K562 (cell line): Measurements from ENCODE around the gene SV2A. TPM values are rescaled to one million over a fixed set of nuclear protein-coding genes. Genes with fewer than 3 reads are reported as not detected.

ENCODE experiments used
- ATAC-seq: fragments of 200-7000 bp; cut with Tn5 transposase; 3 replicates; pipeline ENCODE4 v1.9.1; 2020; ENCODE audit warnings: moderate library complexity
- BruUV-seq: library from RNA; stranded (reverse); fragments of 400-500 nt; replicated peaks from 2 replicates; lab custom pipeline; 2021; lab: Mats Ljungman, UMichigan
- CTCF ChIA-PET: fragments of 300-600 bp; formaldehyde crosslinking; extraction: SDS; loops from one replicate; lab custom pipeline; 2021; ENCODE audit warnings: low intra/inter-chr PET ratio; lab: Yijun Ruan, JAX
- POLR2A ChIA-PET: fragments of 300-600, 350-650 bp; sonication (Branson Sonifier 250); formaldehyde crosslinking; extraction: SDS; loops from one replicate; lab custom pipeline; 2021; ENCODE audit warnings: antibody characterized with exemption, inconsistent platforms; lab: Yijun Ruan, JAX
- DNase-seq, 4 experiments: peaks; one replicate each; pipeline versions ENCODE4 v3.0.0 to v3.0.0-alpha.2; 2011 to 2018; ENCODE audit warnings: low spot score in 3 of 4, mixed read lengths in 3 of 4; ENCODE audit errors: extremely low read depth in 1 of 4
- FAIRE-seq: peaks from 2 replicates; lab custom pipeline; 2011; peaks lifted over from hg19 to GRCh38; lab: Jason Lieb, UNC
- H2AFZ ChIP-seq: 2 replicates; pipeline ENCODE4 v1.6.0; 2011; ENCODE audit warnings: low read depth, low read length, control low read depth, inconsistent platforms
- H3K27ac ChIP-seq: fragments of 200-600 bp; 3 replicates; pipeline ENCODE4 v1.8.0; 2011; ENCODE audit warnings: low read depth, mild to moderate bottlenecking, control low read depth, inconsistent platforms, low read length, moderate library complexity, mixed read lengths; ENCODE audit errors: extremely low read depth
- H3K27me3 ChIP-seq, 2 experiments: fragments of 300-600 bp in 1 of 2; 2 replicates in 1 of 2; 3 replicates in 1 of 2; pipeline versions ENCODE4 v1.6.0 to v1.8.0; 2011; ENCODE audit warnings: inconsistent platforms in 2 of 2, low read length in 2 of 2, mild to moderate bottlenecking in 1 of 2, mixed read lengths in 1 of 2, moderate library complexity in 1 of 2; ENCODE audit not compliant: control insufficient read depth in 2 of 2, insufficient read depth in 2 of 2
- H3K36me3 ChIP-seq: fragments of 300-600 bp; 3 replicates; pipeline ENCODE4 v1.8.0; 2011; ENCODE audit warnings: mild to moderate bottlenecking, low read length, inconsistent platforms; ENCODE audit not compliant: control insufficient read depth, insufficient read depth
- H3K4me1 ChIP-seq, 2 experiments: fragments of 200-600 bp in 1 of 2; replicated peaks in 1 of 2; 2 replicates in 1 of 2; 3 replicates in 1 of 2; pipeline versions ENCODE4 v1.5.1 to v1.8.0; 2011; ENCODE audit warnings: inconsistent platforms in 2 of 2, low read length in 2 of 2, mild to moderate bottlenecking in 1 of 2, mixed read lengths in 1 of 2, moderate library complexity in 1 of 2; ENCODE audit not compliant: control insufficient read depth in 2 of 2, insufficient read depth in 2 of 2
- H3K4me2 ChIP-seq: 2 replicates; pipeline ENCODE4 v1.6.1; 2011; ENCODE audit warnings: low read length, control low read depth, inconsistent platforms, mixed read lengths; ENCODE audit not compliant: insufficient read depth
- H3K4me3 ChIP-seq: fragments of 200-600 bp; sonication (generic), shearing (Covaris generic); 2 replicates; pipeline ENCODE4 v1.5.1; 2016; ENCODE audit warnings: control low read depth, inconsistent platforms
- H3K79me2 ChIP-seq: fragments of 200-600 bp; 3 replicates; pipeline ENCODE4 v1.8.0; 2011; ENCODE audit warnings: low read length, inconsistent platforms; ENCODE audit not compliant: control insufficient read depth, insufficient read depth
- H3K9ac ChIP-seq, 2 experiments: 2 replicates each; pipeline versions ENCODE4 v1.6.0 to v1.6.1; 2011; ENCODE audit warnings: low read depth in 2 of 2, low read length in 2 of 2, control low read depth in 1 of 2, inconsistent platforms in 1 of 2, mild to moderate bottlenecking in 1 of 2, mixed read lengths in 1 of 2; ENCODE audit not compliant: insufficient read depth in 1 of 2
- H3K9me1 ChIP-seq: one replicate; pipeline ENCODE4 v1.6.0; 2011; ENCODE audit warnings: inconsistent platforms, mild to moderate bottlenecking, low read length, moderate library complexity; ENCODE audit not compliant: control insufficient read depth, insufficient read depth
- H3K9me3 ChIP-seq: replicated peaks from 2 replicates; pipeline ENCODE4 v1.5.1; 2011; ENCODE audit warnings: low read depth, low read length, inconsistent platforms; ENCODE audit not compliant: control insufficient read depth, insufficient read depth
- H4K20me1 ChIP-seq: replicated peaks from 2 replicates; pipeline ENCODE4 v1.6.1; 2011; ENCODE audit warnings: low read length, inconsistent platforms, mixed read lengths; ENCODE audit not compliant: control insufficient read depth, insufficient read depth
- ELF1 ChIP-seq: fragments of 200-800 bp; sonication (Bioruptor generic); IDR thresholded peaks from 2 replicates; pipeline ENCODE4 v1.6.1; 2016; ENCODE audit warnings: missing genetic modification characterization, missing compliant biosample characterization
- MAZ ChIP-seq, 2 experiments: fragments of 450-650 bp in 1 of 2; sonication (generic) in 1 of 2; formaldehyde crosslinking; IDR thresholded peaks in 1 of 2; conservative IDR thresholded peaks in 1 of 2; 2 replicates each; pipeline versions ENCODE4 v1.4.0 to v1.5.0; 2020; ENCODE audit warnings: mild to moderate bottlenecking in 1 of 2, missing genetic modification reagents in 1 of 2
- MCM2 ChIP-seq: fragments of 450-650 bp; IDR thresholded peaks from 2 replicates; pipeline ENCODE4 v1.6.1; 2017; ENCODE audit warnings: low read depth, mild to moderate bottlenecking
- MEIS2 ChIP-seq: fragments of 450-650 bp; IDR thresholded peaks from 2 replicates; pipeline ENCODE4 v1.6.1; 2014; ENCODE audit warnings: mild to moderate bottlenecking; ENCODE audit not compliant: partially characterized antibody
- SIN3B ChIP-seq: fragments of 450-650 bp; IDR thresholded peaks from 2 replicates; pipeline ENCODE4 v1.6.1; 2017; ENCODE audit warnings: low read depth, mild to moderate bottlenecking, moderate library complexity
- SPI1 ChIP-seq: IDR thresholded peaks from 2 replicates; pipeline ENCODE4 v1.6.1; 2011; ENCODE audit warnings: low read depth, low read length, control low read depth, borderline replicate concordance
- TRIM24 ChIP-seq, 2 experiments: fragments of 450-650 bp; IDR thresholded peaks; 2 replicates each; pipeline ENCODE4 v1.6.1; 2016
- WGBS: fragments of 100-300 bp; shearing (Covaris generic); methylation state at CpG from one replicate; pipeline ENCODE4 v1.1.6; 2016; ENCODE audit warnings: low coverage, mixed read lengths; ENCODE audit not compliant: insufficient coverage; ENCODE audit errors: missing lambda C conversion rate; 5-methylcytosine and 5-hydroxymethylcytosine counted together
- in situ Hi-C: fragments of 300-500 bp; cut with MboI; formaldehyde crosslinking; loops from 4 replicates; pipeline ENCODE4 v1.15.0; 2018; ENCODE audit warnings: inconsistent platforms, mixed read lengths
- intact Hi-C: fragments of 100-400 bp; cut with micrococcal nuclease; formaldehyde crosslinking; loops from 2 replicates; pipeline ENCODE4 v1.14.2; 2022
- polyA plus RNA-seq, 8 experiments: library from polyadenylated mRNA; depleted of rRNA in 4 of 8; stranded (reverse) in 5 of 8; unstranded in 3 of 8; fragments of >200 nt; fragmentation: Nextera tagmentation in 2 of 8; fragmentation: Illumina TruSeq in 1 of 8; extraction: Ambion mirVana in 2 of 8; extraction: Trizol in 1 of 8; gene quantifications; 2 replicates each; pipeline versions ENCODE4 v1.2.1 to v1.2.3, GENCODE V29; 2011 to 2014; ENCODE audit warnings: inconsistent platforms in 1 of 8, missing spikeins in 1 of 8
- total RNA-seq, 7 experiments: library from RNA; depleted of rRNA in 6 of 7; stranded (reverse); fragments of >200 nt in 6 of 7; fragmentation: Illumina TruSeq in 2 of 7; extraction: Trizol in 2 of 7; gene quantifications; 2 replicates each; pipeline versions ENCODE4 v1.2.1 to v1.2.3, GENCODE V29; 2011 to 2021; ENCODE audit warnings: low replicate concordance in 1 of 7
- TF ChIP-seq, protein P1 (sequence below): fragments of 250-450 bp; sonication (Bioruptor Pico); IDR thresholded peaks from 2 replicates; pipeline ENCODE4 v1.8.0; 2022; ENCODE audit warnings: inconsistent platforms
- TF ChIP-seq, protein P2 (sequence below): IDR thresholded peaks from 2 replicates; pipeline ENCODE4 v1.6.1; 2012; ENCODE audit warnings: low read depth, low read length, improper control_type of control experiment, borderline replicate concordance

SV2A gene
- total and polyA plus RNA-seq, 9 of the 15 experiments (the other 6 are each of a cell fraction or from before 2014, with no cell fraction given) = 0.07 to 0.22 (median 0.11) TPM; not detected in 1

- TF ChIP-seq SIN3B (no peak), MCM2 (no peak), TRIM24 (IDR thresholded peaks at IDR 0.05) (peak in 1 of 2 experiments; percentile 22; a peak in 1 of 4 replicates), MAZ (CRISPR knock-in tag; conservative IDR thresholded peaks at IDR 0.05 in 1 of 2, IDR thresholded peaks at IDR 0.05 in 1 of 2) (no peak), MEIS2 (no peak)
- TF ChIP-seq, protein P1, sequence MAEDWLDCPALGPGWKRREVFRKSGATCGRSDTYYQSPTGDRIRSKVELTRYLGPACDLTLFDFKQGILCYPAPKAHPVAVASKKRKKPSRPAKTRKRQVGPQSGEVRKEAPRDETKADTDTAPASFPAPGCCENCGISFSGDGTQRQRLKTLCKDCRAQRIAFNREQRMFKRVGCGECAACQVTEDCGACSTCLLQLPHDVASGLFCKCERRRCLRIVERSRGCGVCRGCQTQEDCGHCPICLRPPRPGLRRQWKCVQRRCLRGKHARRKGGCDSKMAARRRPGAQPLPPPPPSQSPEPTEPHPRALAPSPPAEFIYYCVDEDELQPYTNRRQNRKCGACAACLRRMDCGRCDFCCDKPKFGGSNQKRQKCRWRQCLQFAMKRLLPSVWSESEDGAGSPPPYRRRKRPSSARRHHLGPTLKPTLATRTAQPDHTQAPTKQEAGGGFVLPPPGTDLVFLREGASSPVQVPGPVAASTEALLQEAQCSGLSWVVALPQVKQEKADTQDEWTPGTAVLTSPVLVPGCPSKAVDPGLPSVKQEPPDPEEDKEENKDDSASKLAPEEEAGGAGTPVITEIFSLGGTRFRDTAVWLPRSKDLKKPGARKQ (CRISPR knock-in tag) = no peak
Measured at GRCh38 chr1:149915429-149916192, 2.0 kb downstream of the SV2A start (continued).

- CTCF ChIA-PET = no interaction called here
- in situ Hi-C loops = no loop called here
- BruUV-seq = no TSS peak
Measured at GRCh38 chr1:149914545-149914944, 3.1 kb downstream of the SV2A start.

More at GRCh38 chr1:149914545-149914944, 3.1 kb downstream of the SV2A start:
- Histone ChIP-seq H2AFZ (peak overlapping the region; percentile 66), H3K36me3 (no peaks in the 10 kb centered on the region), H3K27ac (no peak overlapping the region), H4K20me1 (no peaks in the 10 kb centered on the region), H3K9ac (no peak overlapping the region), H3K9me1 (no peaks in the 10 kb centered on the region), H3K79me2 (no peaks in the 10 kb centered on the region), H3K4me1 (peaks cover 15 to 26% of the 10 kb centered on the region in 2 experiments), H3K4me3 (no peak overlapping the region), H3K4me2 (no peak overlapping the region), H3K9me3 (no peaks in the 10 kb centered on the region), H3K27me3 (no peaks in the 10 kb centered on the region)
- TF ChIP-seq ELF1 (tag) (0 out of 2 replicates have a peak, but pooled peaks have one; percentile 13), SPI1 (peak; percentile 76)
- TF ChIP-seq, protein P2, sequence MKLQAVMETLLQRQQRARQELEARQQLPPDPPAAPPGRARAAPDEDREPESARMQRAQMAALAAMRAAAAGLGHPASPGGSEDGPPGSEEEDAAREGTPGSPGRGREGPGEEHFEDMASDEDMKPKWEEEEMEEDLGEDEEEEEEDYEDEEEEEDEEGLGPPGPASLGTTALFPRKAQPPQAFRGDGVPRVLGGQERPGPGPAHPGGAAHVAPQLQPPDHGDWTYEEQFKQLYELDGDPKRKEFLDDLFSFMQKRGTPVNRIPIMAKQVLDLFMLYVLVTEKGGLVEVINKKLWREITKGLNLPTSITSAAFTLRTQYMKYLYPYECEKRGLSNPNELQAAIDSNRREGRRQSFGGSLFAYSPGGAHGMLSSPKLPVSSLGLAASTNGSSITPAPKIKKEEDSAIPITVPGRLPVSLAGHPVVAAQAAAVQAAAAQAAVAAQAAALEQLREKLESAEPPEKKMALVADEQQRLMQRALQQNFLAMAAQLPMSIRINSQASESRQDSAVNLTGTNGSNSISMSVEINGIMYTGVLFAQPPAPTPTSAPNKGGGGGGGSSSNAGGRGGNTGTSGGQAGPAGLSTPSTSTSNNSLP = no peak
- intact Hi-C loops = no loop called here
- ATAC-seq = no peak
- FAIRE-seq = no peak
- no peak for DNase-seq
- WGBS = 7% methylated on average over 1 of the region's 1 CpG
- POLR2A ChIA-PET = interaction anchor here (1.1 to 3.3 kb wide), 2 partner anchors 9 to 27 kb away, joined by 5 to 31 read pairs; a partner anchor contains a TSS
